ENCODE data around the gene CCR7.
"Not testable (repeated sequence)": the region's sequence is repeated elsewhere in the genome, so short reads cannot be mapped to it uniquely, and the experiment has no call there.

CCR7 gene

DNA sequence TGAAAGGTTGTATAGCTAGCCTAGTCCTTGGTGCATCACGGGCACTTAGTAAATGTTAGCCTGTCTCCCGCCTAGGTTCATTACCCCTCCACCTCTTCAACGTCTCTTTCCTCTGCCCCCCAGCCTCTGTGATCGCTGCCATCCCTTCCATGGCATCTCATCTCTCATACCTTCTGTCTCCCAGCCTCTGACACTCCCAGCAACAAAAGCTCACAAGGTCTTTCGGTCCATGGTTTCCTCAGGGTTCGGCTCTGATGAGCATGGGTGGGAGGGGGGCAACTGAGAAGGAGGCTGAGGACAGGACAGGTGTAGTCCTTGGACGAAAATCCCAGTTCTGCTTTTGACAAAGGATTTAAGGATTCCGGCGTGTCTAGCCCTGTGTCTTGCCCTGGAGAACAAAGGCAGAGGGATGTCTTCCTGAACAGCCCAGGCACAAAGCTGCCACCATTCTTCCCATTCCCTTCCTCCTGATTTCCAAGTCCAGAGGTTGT is 16.7 kb downstream of the CCR7 start:
- no peak for DNase-seq

DNA sequence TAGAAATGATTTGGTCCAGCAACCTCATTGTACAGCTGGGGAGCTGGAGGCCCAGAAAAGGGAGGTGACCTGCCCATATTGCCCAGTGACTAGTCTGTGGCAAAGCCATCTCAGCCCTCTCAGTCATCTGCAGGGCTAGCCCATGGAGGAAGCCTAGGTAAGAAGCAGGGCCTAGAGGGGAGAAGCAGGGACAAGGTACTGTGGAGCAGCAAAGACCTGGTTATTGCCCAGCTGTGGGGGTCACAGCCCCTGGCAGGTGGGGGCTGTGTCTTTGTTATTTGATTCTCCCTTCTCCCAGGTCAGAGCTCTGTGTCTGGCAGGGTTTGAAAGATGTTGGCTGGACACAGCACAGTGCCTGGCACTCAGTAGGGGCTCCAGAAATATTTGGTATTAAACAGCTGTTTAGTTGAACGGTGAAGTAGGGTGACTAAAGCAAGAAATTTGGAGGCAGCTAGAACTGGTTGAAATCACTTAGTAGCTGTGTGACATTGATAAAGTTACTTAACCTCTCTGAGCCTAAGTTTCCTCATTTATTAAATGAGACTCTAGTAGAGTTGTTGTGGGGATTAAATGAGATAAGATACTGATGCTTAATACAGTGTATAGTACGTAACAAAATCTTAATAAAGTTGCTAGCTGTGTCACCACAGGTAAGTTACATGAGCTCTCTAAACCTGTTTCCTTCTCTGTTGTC is 17.3 kb downstream of the CCR7 start:
- DNase-seq, result no peak

DNA sequence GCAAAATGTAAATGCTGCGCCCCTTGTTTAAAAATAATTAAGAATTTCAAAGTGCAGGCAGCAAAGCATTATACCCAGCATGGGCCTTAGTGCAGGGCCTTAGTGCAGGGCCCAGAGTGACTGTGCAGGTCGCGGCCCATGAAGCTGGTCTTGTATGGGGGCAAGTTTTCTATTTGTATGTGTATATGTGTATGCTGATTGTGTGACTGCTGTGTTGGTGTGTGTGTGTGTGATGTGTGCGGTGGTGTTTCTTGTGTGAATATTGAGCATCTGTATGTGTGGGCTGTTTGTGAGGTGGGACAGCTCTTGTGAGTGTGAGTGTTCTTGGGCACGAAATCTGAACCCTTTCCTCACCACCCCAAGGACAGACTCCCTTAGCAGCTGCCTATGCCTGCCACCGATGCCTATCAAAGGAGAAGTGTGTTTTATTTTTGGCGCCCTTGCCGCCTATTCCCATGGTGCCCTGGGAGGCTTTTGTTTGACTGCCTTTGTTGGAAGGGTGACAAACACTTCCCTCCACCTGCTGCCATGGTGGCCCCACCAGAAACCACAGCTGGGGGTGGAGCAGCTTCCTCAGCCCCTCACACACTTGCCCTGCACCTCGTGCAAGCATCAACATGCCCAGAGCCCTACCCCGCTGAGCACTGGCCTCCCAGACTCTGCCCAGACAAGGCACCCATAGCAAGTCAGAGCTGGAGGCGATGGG is 18.0 kb downstream of the CCR7 start:
- peak; percentile 80 for DNase-seq

DNA sequence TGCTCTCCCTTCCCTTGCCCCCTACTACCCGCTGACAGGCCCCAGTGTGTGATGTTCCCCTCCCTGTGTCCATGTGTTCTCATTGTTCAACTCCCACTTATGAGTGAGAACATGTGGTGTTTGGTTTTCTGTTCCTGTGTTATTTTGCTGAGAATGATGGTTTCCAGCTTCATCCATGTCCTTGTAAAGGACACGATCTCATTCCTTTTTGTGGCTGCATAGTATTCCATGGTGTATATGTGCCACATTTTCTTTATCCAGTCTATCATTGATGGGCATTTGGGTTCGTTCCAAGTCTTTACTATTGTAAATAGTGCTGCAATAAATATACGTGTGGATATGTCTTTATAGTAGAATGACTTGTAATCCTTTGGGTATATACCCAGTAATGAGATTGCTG is 18.8 kb downstream of the CCR7 start:
- DNase-seq, result not testable (repeated sequence)

DNA sequence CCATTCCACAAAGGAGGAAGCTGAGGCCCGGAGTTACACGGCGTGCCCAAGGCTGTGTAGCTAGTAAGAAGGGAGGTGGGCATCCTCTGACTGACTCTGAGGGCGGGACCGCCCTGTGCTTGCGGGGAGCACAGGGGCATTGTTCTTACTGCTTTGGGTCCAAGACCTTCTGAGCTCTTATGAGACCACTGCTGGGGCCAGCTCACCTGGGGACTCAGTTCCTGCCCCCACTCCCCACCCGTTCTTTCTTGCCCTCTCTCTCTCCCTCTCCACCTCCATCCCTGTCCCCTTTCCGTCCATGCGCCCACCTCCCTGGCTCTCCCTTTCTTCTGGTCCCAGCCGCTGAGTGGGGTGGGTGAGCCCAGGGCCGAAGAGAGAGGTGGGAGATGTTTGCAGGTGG is 19.6 kb downstream of the CCR7 start:
- no peak for DNase-seq

DNA sequence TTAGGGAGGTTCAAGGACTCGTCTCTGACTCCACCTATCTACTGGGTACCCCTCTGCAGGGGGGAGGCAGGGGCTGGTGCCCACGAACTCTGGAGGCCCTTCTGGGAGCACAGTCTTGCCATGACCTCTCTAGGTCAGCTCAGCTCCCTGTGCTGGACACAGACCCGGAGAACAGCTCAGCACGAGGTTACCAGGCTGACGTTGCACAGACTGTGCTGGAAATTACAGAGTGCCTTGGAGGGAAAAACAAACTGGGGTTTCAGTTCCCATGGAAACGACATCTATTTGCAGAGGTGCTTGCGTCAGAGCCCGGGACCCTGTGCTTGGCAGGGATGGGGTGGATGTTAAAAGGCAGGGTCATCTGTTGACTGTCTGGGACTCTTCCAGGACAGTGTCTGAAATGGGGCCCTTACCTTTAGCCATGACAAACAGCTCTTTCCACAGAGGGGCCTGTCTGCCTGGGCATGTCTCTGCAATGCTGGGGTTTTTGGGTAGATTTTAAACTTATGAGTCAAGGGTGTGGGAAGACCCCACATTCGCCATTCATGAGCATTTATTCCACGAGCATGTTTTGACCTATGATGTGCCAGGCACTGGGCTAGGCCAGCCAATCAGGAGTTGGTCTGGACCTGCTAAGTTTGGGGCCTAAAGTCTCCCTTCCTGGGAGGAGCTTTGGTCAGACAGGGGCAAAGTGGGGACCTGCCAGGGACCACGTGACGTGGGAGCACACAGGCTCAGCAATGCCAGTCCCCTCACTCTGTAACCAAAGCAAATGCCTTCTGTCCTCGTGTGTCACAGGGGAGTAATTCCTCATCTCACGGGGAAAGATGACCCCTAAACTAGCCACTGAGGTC is 22.5 kb downstream of the CCR7 start:
- peak; percentile 81 for DNase-seq

DNA sequence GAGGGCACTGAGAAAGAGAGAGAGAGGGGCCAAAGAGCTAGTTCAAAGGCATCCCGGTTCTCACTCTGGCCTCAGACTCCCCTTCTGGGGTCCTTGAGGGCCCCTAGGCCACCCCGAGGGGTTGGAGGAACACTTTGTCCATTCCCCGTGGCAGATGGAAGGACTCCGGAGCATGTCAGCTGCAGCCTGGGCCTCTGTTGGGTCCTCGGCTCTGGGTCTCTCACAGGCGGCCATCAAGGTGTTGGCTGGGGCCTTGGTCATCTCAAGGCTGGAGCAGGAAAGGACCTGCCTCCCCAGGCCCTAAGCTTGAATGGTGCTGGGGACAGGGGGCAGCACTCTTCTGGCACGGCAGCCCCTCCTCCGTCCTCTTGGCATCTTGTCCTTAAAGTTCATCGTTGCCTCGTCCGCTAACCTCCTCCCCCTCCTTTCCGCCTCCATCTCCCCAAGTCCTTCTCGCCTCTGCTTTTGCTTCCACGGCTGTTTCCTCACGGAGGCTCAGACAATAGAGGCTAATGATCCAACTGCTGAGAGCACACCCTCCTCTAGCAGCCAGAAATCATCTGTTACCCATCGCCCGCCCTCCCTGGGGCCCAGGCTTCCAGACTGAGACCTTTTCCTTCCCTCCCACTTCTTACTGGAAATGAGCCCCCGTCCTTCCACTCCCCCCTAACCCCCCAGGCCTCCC is 23.3 kb downstream of the CCR7 start:
- peak; percentile 71 for DNase-seq

DNA sequence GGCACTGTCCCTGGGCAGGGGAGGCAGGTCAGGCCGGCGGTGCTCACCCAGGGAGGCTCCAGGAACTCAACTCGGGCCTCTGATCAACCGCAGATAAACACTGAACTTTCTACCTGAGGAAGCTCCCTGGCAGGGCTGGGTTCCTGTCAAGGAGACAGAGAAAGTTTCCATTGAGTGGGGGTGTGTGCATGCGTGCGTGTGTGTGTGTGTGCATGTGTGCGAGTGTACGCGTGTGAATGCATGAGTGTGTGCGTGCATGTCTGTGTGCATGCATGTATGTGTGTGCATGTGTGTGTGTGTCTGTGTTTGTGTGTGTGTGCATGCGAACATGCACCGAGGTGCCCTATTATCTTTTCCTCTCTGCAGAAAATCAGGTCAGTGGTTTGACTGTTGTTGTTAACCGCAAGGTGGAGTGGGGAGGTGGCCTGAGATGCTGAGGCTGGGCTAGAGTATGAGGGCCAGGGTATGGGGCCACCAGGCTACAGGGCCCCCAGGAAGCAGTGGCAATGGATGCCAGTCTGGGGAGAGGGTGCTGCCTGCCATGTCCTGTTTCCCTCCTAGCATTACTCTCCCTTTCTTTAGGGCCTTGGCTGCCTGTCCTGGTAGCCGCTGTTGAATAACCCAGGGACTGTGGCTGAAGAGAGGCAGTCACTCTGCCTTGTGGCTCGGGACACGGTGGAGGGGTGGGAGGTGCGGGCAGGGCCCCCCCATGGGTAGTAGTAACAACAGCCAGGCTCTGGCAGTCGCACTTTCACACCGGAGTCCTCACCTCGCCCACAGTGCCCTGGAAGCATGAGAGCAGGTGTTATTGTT is 24.0 kb downstream of the CCR7 start:
- DNase-seq, result peak; percentile 87

DNA sequence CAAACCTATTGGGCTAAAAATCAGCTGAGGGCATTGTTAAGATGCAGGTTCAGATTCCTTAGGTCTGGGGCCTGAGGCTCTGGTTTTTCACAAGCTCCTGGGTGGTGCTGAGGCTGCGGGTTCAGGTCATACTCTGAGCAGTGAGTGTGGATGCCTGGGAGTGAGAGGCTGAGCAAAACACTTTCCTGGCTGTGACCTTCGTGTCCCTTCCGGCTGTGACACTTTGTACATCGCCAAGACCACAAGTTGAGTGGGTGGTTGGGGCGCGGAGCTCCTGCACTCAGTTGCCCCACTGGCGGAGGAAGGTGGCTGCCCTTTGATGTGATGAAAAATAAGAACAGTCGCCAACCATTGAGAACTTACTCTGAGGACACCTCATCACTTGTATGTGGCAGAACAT is 24.8 kb downstream of the CCR7 start:
- peak; percentile 84 for DNase-seq

DNA sequence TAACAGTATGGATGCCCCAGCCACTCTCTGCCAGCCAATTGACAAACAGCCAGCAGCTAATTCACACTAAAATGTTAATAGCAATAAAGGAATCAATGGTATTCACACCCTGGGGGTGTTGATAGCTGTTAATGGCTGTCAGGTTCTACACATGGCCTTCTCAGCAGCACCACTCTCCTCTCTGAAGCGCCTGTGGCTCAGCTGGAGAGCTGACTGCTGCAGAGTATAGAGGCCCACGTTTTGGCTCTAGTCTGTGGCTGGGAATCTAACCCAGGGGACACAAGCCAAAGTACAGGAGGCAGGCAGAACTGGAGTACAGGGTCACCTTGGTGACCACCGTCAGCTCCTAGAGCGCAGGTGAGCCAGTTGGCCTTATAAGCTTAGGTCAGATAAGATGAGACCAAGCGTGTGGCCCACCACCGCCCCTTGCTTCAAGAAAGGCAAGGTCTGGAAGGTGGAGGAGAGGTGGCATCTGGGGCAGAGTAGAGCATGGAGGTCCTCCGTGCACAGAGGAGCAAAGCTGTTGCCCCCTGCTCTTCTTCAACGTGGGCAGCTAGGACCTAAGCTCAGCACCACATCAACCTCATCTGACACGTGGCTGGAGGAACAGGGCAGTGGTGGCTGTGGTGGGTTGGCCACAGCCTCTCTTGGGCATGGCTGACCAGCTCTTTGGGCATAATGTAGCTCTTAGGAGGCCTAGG is 25.4 kb downstream of the CCR7 start:
- no peak for DNase-seq

DNA sequence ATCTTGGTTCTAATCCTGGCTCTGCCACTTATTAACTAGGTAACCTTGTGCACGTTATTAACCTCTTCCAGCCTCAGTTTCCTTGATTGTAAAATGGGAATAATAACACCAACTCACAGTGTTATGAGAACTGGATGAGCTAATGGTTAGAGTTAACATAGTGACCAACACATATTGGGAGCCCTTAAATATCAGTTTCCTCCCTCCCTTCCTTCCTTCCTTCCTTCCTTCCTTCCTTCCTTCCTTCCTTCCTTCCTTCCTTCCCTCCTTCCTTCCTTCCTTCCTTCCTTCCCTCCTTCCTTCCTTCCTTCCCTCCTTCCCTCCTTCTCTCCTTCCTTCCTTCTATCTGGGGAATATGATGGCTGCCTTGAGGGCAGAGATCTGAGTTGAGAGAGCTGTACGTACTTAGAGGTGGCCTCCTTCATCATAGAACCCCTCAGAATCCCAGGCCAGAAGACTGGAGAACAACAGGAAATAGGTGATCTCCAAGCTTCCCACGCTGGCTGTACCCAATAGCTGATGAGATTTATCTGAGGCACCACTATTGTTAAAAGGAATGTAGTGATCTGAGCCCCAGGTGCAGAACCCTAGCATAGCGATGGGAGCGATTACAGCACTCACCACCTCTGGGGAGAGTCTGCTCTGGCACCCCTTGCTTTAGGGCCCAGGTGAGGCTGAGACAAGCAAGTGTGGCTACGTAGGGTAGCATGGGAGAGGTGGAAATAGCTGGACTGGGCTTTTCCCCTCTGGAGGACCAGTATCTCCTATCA is 26.2 kb downstream of the CCR7 start:
- no peak for DNase-seq

DNA sequence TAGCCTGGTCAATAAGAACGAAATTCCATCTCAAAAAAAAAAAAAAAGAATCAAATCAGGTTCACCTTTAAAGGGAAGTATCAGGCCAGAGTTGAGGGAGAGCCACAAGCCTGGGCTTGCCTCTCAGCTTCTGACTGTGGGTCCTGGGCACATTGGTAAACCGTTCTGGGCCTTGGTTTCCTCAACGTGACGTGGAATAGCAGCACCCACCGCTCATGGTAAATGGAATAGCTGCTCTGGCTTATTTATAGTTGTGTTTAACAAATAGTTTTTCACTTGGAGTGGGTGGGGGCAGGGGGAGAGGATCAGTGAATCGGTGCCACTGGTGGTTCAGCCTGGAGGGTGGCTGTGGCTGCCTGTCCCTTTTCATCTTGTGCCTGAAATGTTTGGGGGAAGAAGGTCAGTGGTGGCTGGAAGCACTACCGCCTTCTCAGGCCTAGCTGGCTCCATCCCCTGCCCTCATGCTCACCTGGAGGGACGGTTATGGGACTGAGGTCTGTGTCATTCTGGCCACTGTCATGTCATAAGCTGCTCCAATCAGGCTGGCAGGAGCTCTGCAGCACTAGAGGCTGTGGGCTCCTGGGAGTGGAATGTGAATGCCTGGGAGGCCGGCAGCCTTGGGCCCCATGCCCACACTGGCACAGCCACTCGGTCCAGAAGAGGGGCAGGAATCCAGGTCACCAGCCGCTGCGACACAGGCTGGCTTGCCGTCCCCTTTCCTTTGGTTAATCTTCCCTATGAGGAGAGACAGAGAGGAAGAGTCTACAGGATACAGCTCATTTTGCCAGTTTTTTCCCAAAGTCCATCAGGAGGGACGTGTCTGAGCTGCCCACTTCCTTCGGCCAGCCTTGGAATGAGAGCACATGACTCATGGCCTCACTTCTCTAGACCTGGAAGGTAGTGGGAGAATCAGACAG is 27.0 kb downstream of the CCR7 start:
- peak; percentile 55 for DNase-seq

DNA sequence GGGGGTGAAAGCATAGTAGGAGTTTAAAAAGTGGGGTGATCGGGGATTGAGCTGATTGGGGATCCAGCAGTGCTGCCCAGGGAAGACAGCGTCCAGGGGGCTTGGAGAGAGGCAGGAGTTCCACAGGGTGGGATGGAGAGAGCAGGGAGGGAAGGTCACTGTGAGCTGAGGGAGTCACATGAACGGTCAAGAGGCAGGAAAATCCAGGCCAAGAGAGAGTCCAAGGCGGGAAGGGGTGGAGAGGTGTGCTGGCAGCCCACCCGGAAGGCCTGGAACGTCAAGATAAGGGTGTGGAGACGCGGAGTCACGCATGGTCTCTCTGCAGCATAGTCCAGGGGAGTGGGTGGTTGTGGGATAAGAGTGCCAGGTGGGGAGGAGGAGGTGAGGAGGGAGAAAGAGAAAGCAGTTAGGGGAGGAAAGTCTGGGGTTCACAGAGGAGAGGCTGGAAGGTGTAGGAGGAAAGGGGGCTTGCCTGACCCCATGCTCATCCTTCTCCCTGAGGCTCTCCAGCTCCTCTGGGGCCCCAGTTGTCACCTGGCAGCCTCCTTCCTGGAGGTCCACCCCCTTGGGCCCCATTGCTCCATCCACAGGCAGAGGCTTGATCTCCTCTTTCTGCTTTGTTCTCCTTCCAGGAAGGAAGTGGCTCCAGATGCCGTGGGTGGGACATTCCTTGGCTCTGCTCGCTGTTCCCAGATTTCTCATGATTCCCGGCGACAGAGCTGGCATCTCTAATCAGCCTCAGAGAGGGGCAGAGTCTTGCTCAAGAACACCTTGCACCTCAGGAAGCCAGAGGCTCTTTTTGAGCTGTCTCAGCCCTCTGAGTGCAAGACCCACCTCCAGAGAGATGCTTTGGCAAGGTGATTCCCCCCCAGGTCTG is 28.7 kb downstream of the CCR7 start:
- DNase-seq, result peak; percentile 55

DNA sequence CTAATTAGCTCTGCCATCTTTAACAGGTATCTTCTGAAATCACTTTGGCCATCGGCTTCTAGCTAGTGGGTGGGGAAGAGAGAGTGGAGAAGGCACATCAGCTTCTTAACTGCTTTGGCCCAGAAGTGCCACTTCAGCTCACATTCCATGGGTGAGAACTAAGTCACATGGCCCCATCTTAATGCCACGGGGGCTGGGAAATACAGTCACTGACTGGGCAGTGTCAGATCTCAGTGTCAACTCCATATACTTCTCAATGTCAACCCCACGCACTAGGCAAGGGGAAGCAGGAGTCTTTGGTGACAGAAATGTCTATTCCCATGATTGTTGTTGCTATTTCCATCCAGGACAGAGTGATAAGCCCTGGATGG is 29.4 kb downstream of the CCR7 start:
- no peak for DNase-seq

DNA sequence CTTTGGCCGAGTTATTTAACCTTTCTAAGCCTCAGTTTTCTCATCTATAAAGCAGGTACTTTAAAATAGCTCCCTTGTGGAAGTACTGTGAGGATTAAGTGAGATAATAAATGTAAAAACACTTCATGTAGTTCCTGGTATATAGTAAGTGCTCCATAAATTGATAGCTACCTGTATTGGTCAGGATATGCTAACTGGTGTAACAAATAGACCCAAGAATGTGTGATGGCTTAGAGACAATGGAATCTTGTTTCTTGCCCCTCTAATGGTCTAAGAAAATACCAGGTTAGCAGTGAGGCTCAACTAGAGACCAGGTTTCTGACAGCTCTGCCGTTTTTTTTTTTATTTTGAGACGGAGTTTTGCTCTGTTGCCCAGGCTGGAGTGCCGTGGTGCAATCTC is 29.8 kb downstream of the CCR7 start:
- DNase-seq, result no peak

DNA sequence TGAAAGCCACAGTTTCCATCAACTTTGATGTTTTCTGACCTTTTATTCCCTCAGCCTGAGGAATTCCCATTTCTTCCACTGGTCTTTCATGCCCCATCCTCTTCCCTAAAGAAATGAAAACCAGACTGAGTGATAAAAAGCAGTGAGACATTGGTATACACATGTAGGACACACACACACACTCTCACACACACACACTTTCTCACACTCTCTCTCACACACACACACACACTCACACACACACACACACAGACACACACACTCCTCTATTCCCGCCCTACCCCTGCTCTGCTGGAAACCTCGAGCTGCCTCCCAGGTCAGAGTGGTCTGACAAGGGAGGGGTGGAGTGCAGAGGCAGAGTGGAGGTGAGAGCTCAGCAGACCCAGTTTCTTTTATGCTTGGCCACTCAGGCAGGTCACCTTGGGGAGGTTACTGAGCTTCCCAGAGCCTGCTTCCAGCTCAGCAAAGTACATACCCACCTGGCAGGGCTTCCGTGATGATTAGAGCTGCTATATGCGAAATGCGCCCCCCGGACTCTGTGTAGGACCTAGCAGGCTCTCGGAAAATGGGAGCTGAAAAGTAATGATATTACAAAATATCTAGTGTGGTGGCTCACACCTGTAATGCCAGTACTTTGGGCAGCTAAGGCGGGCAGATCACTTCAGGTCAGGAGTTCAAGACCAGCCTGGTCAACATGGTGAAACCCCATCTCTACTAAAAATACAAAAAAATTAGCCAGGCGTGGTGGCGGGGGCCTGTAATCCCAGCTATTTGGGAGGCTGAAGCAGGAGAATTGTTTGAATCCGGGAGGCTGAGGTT is 30.7 kb downstream of the CCR7 start:
- DNase-seq, result peak; percentile 56

DNA sequence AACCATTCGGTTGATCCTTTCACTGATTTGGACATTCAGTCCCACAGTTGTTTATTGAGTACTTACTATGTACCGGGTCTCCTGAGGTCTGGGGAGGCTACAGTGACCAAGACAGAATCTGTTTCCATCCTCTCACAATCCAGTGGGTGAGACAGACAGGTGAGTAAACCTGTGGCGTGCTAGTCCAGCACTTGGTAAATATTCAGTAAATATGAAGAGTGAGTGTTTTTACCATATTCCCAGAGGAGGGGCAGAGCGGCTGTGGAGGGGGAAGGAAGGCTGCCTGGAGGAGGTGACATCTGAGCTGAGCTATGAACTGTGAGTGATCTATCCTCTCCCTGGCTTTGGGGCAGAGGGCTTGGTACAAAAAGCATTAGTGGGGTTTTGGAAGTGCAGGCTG is 31.4 kb downstream of the CCR7 start:
- no peak for DNase-seq

Data from activated CD8-positive, alpha-beta memory T cell treated with anti-CD3 and anti-CD28 coated beads, Interleukin-2, amount 50 U/mL, for 48 hours (primary cell).